H1 (cell line): ENCODE measurements around the gene GRM7. TPM values are rescaled to one million over a fixed set of nuclear protein-coding genes. Genes with fewer than 3 reads are reported as not detected.

Experiments
- CTCF ChIA-PET: fragments of 300-600 bp; sonication (Branson Sonifier 250); formaldehyde crosslinking; loops from one replicate; lab custom pipeline; 2021; ENCODE audit not compliant: partially characterized antibody; lab: Charles Lee
- POLR2A ChIA-PET: fragments of 300-600 bp; sonication (Branson Sonifier 250); formaldehyde crosslinking; loops from one replicate; lab custom pipeline; 2021; ENCODE audit warnings: inconsistent platforms; ENCODE audit not compliant: partially characterized antibody; lab: Charles Lee
- DNase-seq, 2 experiments: peaks; one replicate each; pipeline versions ENCODE4 v3.0.0 to v3.0.0-alpha.2; 2010 to 2022; ENCODE audit warnings: low spot score in 2 of 2, low read depth in 1 of 2, mixed read lengths in 1 of 2
- FAIRE-seq: peaks from 2 replicates; lab custom pipeline; 2011; peaks lifted over from hg19 to GRCh38; lab: Jason Lieb, UNC
- H2AFZ ChIP-seq: 2 replicates; pipeline ENCODE4 v1.8.1; 2012; ENCODE audit warnings: low read length, inconsistent platforms
- H2AK5ac ChIP-seq: 2 replicates; pipeline ENCODE4 v1.6.1; 2013; ENCODE audit warnings: low read depth, low read length
- H2BK120ac ChIP-seq: replicated peaks from 2 replicates; pipeline ENCODE3; 2013; ENCODE audit warnings: low read depth, low read length, inconsistent platforms
- H2BK12ac ChIP-seq: 2 replicates; pipeline ENCODE4 v1.6.1; 2013; ENCODE audit warnings: low read depth, low read length
- H2BK15ac ChIP-seq: 2 replicates; pipeline ENCODE4 v1.6.1; 2013; ENCODE audit warnings: low read length
- H2BK20ac ChIP-seq: 2 replicates; pipeline ENCODE4 v1.6.1; 2013; ENCODE audit warnings: low read length
- H2BK5ac ChIP-seq: 2 replicates; pipeline ENCODE4 v1.6.1; 2013; ENCODE audit warnings: low read depth, low read length
- H3K14ac ChIP-seq: 2 replicates; pipeline ENCODE4 v1.6.1; 2013; ENCODE audit warnings: inconsistent platforms; ENCODE audit not compliant: insufficient read length
- H3K18ac ChIP-seq: 2 replicates; pipeline ENCODE4 v1.6.1; 2013; ENCODE audit warnings: low read length; ENCODE audit errors: extremely low read depth
- H3K23ac ChIP-seq: 2 replicates; pipeline ENCODE4 v1.6.1; 2013; ENCODE audit warnings: inconsistent platforms; ENCODE audit not compliant: insufficient read length
- H3K23me2 ChIP-seq: 2 replicates; pipeline ENCODE4 v1.6.1; 2013; ENCODE audit warnings: low read depth, low read length
- H3K27ac ChIP-seq: 2 replicates; pipeline ENCODE4 v1.6.1; 2011; ENCODE audit warnings: low read depth, low read length, inconsistent platforms
- H3K27me3 ChIP-seq, 4 experiments: replicated peaks in 1 of 4; 1 replicate in 1 of 4; 2 replicates in 3 of 4; pipeline versions ENCODE4 v1.6.1 to v1.8.1; 2011 to 2013; ENCODE audit warnings: low read length in 3 of 4, mild to moderate bottlenecking in 3 of 4, inconsistent platforms in 2 of 4, mixed read lengths in 2 of 4, moderate library complexity in 1 of 4; ENCODE audit not compliant: control insufficient read depth in 3 of 4, insufficient read depth in 3 of 4; ENCODE audit errors: extremely low read depth in 1 of 4
- H3K36me3 ChIP-seq, 4 experiments: 2 replicates each; pipeline versions ENCODE4 v1.6.1 to v1.8.1; 2011 to 2013; ENCODE audit warnings: mild to moderate bottlenecking in 4 of 4, low read length in 3 of 4, moderate library complexity in 2 of 4, control low read depth in 1 of 4, inconsistent platforms in 1 of 4; ENCODE audit not compliant: insufficient read depth in 4 of 4, control insufficient read depth in 2 of 4
- H3K4ac ChIP-seq: replicated peaks from 2 replicates; pipeline ENCODE3; 2013; ENCODE audit warnings: low read length, low read depth, mixed read lengths, inconsistent platforms; ENCODE audit not compliant: insufficient read length
- H3K4me1 ChIP-seq, 4 experiments: replicated peaks in 1 of 4; 1 replicate in 1 of 4; 2 replicates in 3 of 4; pipeline versions ENCODE4 v1.6.1 to v1.8.1; 2011 to 2013; ENCODE audit warnings: low read length in 3 of 4, inconsistent platforms in 2 of 4, mixed read lengths in 1 of 4; ENCODE audit not compliant: insufficient read depth in 4 of 4, control insufficient read depth in 3 of 4
- H3K4me2 ChIP-seq, 2 experiments: 2 replicates each; pipeline versions ENCODE4 v1.6.1 to v1.8.1; 2011 to 2013; ENCODE audit warnings: low read depth in 2 of 2, low read length in 2 of 2, control low read depth in 1 of 2, inconsistent platforms in 1 of 2, mild to moderate bottlenecking in 1 of 2; ENCODE audit not compliant: insufficient read depth in 1 of 2
- H3K4me3 ChIP-seq, 4 experiments: fragments of 200-600, 300-600 bp in 1 of 4; sonication (generic), shearing (Covaris generic), sonication (Bioruptor Twin) in 1 of 4; 2 replicates each; pipeline versions ENCODE4 v1.5.1 to v1.8.1; 2011 to 2016; ENCODE audit warnings: low read length in 4 of 4, low read depth in 3 of 4, control low read depth in 2 of 4, inconsistent platforms in 2 of 4, mild to moderate bottlenecking in 2 of 4, mixed read lengths in 1 of 4, moderate library complexity in 1 of 4; ENCODE audit not compliant: insufficient read depth in 2 of 4; ENCODE audit errors: extremely low read depth in 1 of 4
- H3K56ac ChIP-seq: replicated peaks from 2 replicates; pipeline ENCODE3; 2013; ENCODE audit warnings: low read depth, mild to moderate bottlenecking, mixed read lengths, low read length, inconsistent platforms; ENCODE audit not compliant: insufficient read length
- H3K79me1 ChIP-seq: 2 replicates; pipeline ENCODE4 v1.6.1; 2013; ENCODE audit warnings: low read depth, low read length, control low read depth
- H3K79me2 ChIP-seq, 2 experiments: 2 replicates each; pipeline versions ENCODE4 v1.6.1 to v1.8.1; 2012 to 2013; ENCODE audit warnings: low read length in 2 of 2, mild to moderate bottlenecking in 2 of 2, inconsistent platforms in 1 of 2; ENCODE audit not compliant: insufficient read depth in 2 of 2, control insufficient read depth in 1 of 2
- H3K9ac ChIP-seq, 4 experiments: replicated peaks in 1 of 4; 1 replicate in 1 of 4; 2 replicates in 3 of 4; pipeline versions ENCODE4 v1.6.1 to v1.8.1; 2011 to 2013; ENCODE audit warnings: low read depth in 3 of 4, low read length in 3 of 4, control low read depth in 2 of 4, mild to moderate bottlenecking in 2 of 4, moderate library complexity in 2 of 4, inconsistent platforms in 1 of 4; ENCODE audit errors: extremely low read depth in 1 of 4
- H3K9me3 ChIP-seq, 2 experiments: 2 replicates each; pipeline versions ENCODE4 v1.6.1 to v1.8.1; 2012 to 2013; ENCODE audit warnings: mild to moderate bottlenecking in 2 of 2, moderate library complexity in 2 of 2, control low read depth in 1 of 2, inconsistent platforms in 1 of 2, low read depth in 1 of 2, low read length in 1 of 2, mixed read lengths in 1 of 2; ENCODE audit not compliant: insufficient read depth in 2 of 2
- H4K20me1 ChIP-seq, 2 experiments: replicated peaks in 1 of 2; 2 replicates each; pipeline versions ENCODE3 to v1.8.1; 2011 to 2013; ENCODE audit warnings: inconsistent platforms in 2 of 2, low read length in 2 of 2, mild to moderate bottlenecking in 1 of 2; ENCODE audit not compliant: insufficient read depth in 2 of 2, control insufficient read depth in 1 of 2
- H4K5ac ChIP-seq: 2 replicates; pipeline ENCODE4 v1.6.1; 2013; ENCODE audit warnings: low read length, low read depth, mixed read lengths, inconsistent platforms; ENCODE audit not compliant: insufficient read length
- H4K8ac ChIP-seq: 2 replicates; pipeline ENCODE4 v1.8.0; 2013; ENCODE audit warnings: mild to moderate bottlenecking, moderate library complexity, low read length, inconsistent platforms; ENCODE audit not compliant: insufficient read depth; ENCODE audit errors: extremely low read depth
- H4K91ac ChIP-seq: replicated peaks from 2 replicates; pipeline ENCODE3; 2013; ENCODE audit warnings: low read length, mixed read lengths, inconsistent platforms; ENCODE audit not compliant: insufficient read length
- TAF1 ChIP-seq: IDR thresholded peaks from 2 replicates; pipeline ENCODE4 v1.6.1; 2011; ENCODE audit warnings: mild to moderate bottlenecking, low read depth, low read length
- WGBS, 2 experiments: shearing (Covaris generic) in 1 of 2; methylation state at CpG; one replicate each; pipeline versions ENCODE4 v1.1.6 to v1.1.7; 2013 to 2015; ENCODE audit warnings: low lambda C conversion rate in 2 of 2, mixed read lengths in 2 of 2, inconsistent platforms in 1 of 2, low coverage in 1 of 2, missing lambda C conversion rate in 1 of 2; ENCODE audit not compliant: insufficient replicate concordance in 2 of 2, insufficient coverage in 1 of 2, insufficient read length in 1 of 2; ENCODE audit errors: extremely low coverage in 1 of 2, missing lambda C conversion rate in 1 of 2; 5-methylcytosine and 5-hydroxymethylcytosine counted together
- polyA plus RNA-seq, 7 experiments: library from polyadenylated mRNA; depleted of rRNA in 3 of 7; stranded (reverse) in 5 of 7; unstranded in 2 of 7; fragments of >200 nt in 5 of 7; fragments of 200-250 nt in 2 of 7; gene quantifications; 1 replicate in 5 of 7; 2 replicates in 1 of 7; 4 replicates in 1 of 7; pipeline versions ENCODE4 v1.2.1 to v1.2.3, GENCODE V29; 2011 to 2013; ENCODE audit warnings: missing spikeins in 2 of 7, mixed read lengths in 2 of 7
- total RNA-seq: library from RNA; stranded (reverse); fragmentation: NEBNext Ultra II Directional; extraction: Animal tissue kit (Norgen Biotek cat#: 25700); gene quantifications from 2 replicates; pipeline ENCODE4 v1.2.1, GENCODE V29; 2021

GRM7 gene
- total and polyA plus RNA-seq, 2 of the 8 experiments (the other 6 are each of a cell fraction or from before 2014, with no cell fraction given): 0.17 to 0.24 TPM

- Histone ChIP-seq H2BK20ac (no peak overlapping the region), H4K20me1 (no peaks in the 10 kb centered on the region), H3K56ac (no peak overlapping the region), H3K36me3 (no peaks in the 10 kb centered on the region), H2BK5ac (no peak overlapping the region), H3K4me1 (no peaks in the 10 kb centered on the region), H3K14ac (no peak overlapping the region), H3K18ac (no peak overlapping the region), H3K9me3 (no peaks in the 10 kb centered on the region), H3K79me1 (no peaks in the 10 kb centered on the region), H3K23me2 (no peaks in the 10 kb centered on the region), H4K5ac (no peak overlapping the region), H3K4ac (no peak overlapping the region), H3K79me2 (no peaks in the 10 kb centered on the region), H3K27me3 (no peaks in the 10 kb centered on the region), H2BK120ac (no peak overlapping the region), H3K27ac (no peak overlapping the region), H4K91ac (no peak overlapping the region), H2BK12ac (no peak overlapping the region), H2AK5ac (no peak overlapping the region), H4K8ac (no peak overlapping the region), H3K4me2 (no peak overlapping the region), H3K9ac (no peak overlapping the region), H3K4me3 (no peak overlapping the region), H2AFZ (no peak overlapping the region), H2BK15ac (no peak overlapping the region), H3K23ac (no peak overlapping the region)
- FAIRE-seq (no peak), DNase-seq (no peak)
- TF ChIP-seq TAF1: no peak
- ChIA-PET POLR2A (no interaction called here), CTCF (interaction anchor here (1.2 kb wide), 1 partner anchor 16 kb away, joined by 4 read pairs; no protein-coding TSS in a partner anchor)
- 98% methylated on average over 2 of the region's 2 CpGs; no CpG with 5 or more reads in 1 of the 2 experiments for WGBS, 2 experiments
Measured at GRCh38 chr3:7307410-7307809, 446.5 kb downstream of the GRM7 start.
